M059J (cell line): ENCODE results near the gene CEACAM7. TPM values are rescaled to one million over a fixed set of nuclear protein-coding genes. Genes with fewer than 3 reads are reported as not detected.

Experiments used
- DNase-seq: peaks from one replicate; pipeline ENCODE4 v3.0.0-alpha.2; 2012; ENCODE audit warnings: low read depth
- total RNA-seq: library from RNA; depleted of rRNA; stranded (reverse); fragments of >200 nt; shearing (Covaris generic); gene quantifications from 2 replicates; pipeline ENCODE4 v1.2.3, GENCODE V29; 2014

Gene CEACAM7
- total RNA-seq, 1 experiment from 2014 or later, result not detected

DNA sequence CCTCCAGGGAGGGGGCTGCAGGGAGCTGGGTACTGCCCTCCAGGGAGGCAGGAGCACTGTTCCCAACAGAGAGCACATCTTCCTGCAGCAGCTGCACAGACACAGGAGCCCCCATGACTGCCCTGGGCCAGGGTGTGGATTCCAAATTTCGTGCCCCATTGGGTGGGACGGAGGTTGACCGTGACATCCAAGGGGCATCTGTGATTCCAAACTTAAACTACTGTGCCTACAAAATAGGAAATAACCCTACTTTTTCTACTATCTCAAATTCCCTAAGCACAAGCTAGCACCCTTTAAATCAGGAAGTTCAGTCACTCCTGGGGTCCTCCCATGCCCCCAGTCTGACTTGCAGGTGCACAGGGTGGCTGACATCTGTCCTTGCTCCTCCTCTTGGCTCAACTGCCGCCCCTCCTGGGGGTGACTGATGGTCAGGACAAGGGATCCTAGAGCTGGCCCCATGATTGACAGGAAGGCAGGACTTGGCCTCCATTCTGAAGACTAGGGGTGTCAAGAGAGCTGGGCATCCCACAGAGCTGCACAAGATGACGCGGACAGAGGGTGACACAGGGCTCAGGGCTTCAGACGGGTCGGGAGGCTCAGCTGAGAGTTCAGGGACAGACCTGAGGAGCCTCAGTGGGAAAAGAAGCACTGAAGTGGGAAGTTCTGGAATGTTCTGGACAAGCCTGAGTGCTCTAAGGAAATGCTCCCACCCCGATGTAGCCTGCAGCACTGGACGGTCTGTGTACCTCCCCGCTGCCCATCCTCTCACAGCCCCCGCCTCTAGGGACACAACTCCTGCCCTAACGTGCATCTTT, 12.5 kb upstream of the CEACAM7 start:
- DNase-seq, result no peak

DNA sequence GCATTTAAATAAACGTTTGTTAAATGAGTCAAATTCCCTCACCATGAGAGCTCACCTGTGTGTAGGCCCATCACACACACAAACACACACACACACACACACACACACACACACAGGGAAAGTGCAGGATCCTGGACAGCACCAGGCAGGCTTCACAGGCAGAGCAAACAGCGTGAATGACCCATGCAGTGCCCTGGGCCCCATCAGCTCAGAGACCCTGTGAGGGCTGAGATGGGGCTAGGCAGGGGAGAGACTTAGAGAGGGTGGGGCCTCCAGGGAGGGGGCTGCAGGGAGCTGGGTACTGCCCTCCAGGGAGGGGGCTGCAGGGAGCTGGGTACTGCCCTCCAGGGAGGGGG, 11.9 kb upstream of the CEACAM7 start:
- DNase-seq, result no peak

DNA sequence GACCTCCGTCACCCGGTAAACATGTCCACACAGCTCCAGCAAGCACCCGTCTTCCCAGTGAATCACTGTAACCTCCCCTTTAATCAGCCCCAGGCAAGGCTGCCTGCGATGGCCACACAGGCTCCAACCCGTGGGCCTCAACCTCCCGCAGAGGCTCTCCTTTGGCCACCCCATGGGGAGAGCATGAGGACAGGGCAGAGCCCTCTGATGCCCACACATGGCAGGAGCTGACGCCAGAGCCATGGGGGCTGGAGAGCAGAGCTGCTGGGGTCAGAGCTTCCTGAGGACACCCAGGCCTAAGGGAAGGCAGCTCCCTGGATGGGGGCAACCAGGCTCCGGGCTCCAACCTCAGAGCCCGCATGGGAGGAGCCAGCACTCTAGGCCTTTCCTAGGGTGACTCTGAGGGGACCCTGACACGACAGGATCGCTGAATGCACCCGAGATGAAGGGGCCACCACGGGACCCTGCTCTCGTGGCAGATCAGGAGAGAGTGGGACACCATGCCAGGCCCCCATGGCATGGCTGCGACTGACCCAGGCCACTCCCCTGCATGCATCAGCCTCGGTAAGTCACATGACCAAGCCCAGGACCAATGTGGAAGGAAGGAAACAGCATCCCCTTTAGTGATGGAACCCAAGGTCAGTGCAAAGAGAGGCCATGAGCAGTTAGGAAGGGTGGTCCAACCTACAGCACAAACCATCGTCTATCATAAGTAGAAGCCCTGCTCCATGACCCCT, 11.3 kb upstream of the CEACAM7 start:
- peak; percentile 6 for DNase-seq

DNA sequence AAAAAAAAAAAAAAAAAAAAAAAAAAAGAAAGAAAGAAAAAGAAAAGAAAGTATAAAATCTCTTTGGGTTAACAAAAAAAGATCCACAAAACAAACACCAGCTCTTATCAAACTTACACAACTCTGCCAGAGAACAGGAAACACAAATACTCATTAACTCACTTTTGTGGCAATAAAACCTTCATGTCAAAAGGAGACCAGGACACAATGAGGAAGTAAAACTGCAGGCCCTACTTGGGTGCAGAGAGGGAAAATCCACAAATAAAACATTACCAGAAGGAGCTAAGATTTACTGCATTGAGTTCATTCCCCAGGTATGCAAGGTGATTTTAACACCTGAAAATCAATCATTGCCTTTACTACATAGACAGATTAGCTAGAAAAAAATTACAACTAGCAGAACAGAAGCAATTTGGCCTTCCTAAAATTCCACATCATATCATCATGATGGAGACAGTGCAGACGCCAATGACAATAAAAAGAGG, 10.7 kb upstream of the CEACAM7 start:
- no peak for DNase-seq

DNA sequence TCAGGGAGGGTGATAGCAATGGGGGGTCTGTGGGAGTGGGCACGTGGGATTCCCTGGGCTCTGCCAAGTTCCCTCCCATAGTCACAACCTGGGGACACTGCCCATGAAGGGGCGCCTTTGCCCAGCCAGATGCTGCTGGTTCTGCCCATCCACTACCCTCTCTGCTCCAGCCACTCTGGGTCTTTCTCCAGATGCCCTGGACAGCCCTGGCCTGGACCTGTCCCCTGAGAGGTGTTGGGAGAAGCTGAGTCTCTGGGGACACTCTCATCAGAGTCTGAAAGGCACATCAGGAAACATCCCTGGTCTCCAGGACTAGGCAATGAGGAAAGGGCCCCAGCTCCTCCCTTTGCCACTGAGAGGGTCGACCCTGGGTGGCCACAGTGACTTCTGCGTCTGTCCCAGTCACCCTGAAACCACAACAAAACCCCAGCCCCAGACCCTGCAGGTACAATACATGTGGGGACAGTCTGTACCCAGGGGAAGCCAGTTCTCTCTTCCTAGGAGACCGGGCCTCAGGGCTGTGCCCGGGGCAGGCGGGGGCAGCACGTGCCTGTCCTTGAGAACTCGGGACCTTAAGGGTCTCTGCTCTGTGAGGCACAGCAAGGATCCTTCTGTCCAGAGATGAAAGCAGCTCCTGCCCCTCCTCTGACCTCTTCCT, 9.3 kb upstream of the CEACAM7 start:
- DNase-seq, result no peak

DNA sequence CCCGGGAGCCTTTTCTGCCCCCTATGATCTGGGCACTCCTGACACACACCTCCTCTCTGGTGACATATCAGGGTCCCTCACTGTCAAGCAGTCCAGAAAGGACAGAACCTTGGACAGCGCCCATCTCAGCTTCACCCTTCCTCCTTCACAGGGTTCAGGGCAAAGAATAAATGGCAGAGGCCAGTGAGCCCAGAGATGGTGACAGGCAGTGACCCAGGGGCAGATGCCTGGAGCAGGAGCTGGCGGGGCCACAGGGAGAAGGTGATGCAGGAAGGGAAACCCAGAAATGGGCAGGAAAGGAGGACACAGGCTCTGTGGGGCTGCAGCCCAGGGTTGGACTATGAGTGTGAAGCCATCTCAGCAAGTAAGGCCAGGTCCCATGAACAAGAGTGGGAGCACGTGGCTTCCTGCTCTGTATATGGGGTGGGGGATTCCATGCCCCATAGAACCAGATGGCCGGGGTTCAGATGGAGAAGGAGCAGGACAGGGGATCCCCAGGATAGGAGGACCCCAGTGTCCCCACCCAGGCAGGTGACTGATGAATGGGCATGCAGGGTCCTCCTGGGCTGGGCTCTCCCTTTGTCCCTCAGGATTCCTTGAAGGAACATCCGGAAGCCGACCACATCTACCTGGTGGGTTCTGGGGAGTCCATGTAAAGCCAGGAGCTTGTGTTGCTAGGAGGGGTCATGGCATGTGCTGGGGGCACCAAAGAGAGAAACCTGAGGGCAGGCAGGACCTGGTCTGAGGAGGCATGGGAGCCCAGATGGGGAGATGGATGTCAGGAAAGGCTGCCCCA, 8.5 kb upstream of the CEACAM7 start:
- peak; percentile 5 for DNase-seq

DNA sequence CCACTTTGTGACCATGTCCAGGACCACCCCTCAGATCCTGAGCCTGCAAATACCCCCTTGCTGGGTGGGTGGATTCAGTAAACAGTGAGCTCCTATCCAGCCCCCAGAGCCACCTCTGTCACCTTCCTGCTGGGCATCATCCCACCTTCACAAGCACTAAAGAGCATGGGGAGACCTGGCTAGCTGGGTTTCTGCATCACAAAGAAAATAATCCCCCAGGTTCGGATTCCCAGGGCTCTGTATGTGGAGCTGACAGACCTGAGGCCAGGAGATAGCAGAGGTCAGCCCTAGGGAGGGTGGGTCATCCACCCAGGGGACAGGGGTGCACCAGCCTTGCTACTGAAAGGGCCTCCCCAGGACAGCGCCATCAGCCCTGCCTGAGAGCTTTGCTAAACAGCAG, 7.7 kb upstream of the CEACAM7 start:
- DNase-seq, result no peak

DNA sequence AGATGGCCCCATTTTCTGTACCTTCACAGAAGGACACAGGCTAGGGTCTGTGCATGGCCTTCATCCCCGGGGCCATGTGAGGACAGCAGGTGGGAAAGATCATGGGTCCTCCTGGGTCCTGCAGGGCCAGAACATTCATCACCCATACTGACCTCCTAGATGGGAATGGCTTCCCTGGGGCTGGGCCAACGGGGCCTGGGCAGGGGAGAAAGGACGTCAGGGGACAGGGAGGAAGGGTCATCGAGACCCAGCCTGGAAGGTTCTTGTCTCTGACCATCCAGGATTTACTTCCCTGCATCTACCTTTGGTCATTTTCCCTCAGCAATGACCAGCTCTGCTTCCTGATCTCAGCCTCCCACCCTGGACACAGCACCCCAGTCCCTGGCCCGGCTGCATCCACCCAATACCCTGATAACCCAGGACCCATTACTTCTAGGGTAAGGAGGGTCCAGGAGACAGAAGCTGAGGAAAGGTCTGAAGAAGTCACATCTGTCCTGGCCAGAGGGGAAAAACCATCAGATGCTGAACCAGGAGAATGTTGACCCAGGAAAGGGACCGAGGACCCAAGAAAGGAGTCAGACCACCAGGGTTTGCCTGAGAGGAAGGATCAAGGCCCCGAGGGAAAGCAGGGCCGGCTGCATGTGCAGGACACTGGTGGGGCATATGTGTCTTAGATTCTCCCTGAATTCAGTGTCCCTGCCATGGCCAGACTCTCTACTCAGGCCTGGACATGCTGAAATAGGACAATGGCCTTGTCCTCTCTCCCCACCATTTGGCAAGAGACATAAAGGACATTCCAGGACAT, 7.0 kb upstream of the CEACAM7 start:
- no peak for DNase-seq

DNA sequence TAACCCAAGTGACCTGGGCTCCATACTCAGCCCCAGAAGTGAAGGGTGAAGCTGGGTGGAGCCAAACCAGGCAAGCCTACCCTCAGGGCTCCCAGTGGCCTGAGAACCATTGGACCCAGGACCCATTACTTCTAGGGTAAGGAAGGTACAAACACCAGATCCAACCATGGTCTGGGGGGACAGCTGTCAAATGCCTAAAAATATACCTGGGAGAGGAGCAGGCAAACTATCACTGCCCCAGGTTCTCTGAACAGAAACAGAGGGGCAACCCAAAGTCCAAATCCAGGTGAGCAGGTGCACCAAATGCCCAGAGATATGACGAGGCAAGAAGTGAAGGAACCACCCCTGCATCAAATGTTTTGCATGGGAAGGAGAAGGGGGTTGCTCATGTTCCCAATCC, 6.1 kb upstream of the CEACAM7 start:
- DNase-seq, result no peak

DNA sequence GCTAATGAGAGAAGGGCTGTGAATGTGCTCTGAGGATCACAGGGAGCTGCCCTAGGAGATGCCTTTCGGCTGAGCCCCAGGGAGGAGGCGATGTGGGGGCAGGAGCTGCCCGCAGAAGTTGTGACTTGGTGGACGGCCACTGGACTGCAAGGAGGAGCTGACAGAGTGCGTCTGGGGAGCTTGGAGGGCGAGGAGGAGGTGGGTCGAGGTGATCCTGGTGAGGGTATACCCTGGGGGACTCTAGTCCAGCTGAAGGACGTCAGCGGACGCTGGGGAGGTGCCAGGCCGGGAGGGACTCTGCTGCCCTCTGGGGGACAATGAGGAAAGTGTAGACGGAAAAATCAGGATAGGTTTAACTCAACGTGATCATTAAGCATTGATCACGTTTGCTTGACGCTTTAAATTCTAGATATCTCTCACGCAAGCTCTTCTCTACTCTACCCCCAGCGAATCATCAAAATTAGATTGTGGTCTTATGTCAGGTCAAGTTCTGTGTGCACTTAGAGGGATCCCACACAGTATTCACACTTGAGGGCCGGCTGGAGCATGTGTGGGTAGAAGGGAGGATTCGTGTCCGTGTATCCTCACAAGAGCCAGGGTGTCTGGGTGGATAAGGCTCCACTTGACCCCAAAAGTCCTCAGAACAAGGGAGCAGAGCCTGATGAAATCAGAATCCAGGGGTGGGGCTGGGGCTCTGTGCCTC, 3.3 kb upstream of the CEACAM7 start:
- peak; percentile 1 for DNase-seq

DNA sequence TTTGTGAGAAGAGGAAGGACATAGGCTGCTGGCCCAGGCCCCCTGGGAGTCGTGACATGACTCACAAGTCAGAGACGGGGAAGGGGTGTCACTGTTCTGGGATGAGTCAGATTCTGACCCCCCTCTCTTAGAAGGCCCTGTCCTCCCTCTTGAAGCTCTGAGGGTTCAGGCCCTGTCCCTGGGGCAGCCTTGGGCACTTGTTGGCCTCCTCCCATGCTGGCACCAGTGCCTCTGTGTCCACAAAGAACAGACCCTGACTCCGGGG, 2.7 kb upstream of the CEACAM7 start:
- no peak for DNase-seq

DNA sequence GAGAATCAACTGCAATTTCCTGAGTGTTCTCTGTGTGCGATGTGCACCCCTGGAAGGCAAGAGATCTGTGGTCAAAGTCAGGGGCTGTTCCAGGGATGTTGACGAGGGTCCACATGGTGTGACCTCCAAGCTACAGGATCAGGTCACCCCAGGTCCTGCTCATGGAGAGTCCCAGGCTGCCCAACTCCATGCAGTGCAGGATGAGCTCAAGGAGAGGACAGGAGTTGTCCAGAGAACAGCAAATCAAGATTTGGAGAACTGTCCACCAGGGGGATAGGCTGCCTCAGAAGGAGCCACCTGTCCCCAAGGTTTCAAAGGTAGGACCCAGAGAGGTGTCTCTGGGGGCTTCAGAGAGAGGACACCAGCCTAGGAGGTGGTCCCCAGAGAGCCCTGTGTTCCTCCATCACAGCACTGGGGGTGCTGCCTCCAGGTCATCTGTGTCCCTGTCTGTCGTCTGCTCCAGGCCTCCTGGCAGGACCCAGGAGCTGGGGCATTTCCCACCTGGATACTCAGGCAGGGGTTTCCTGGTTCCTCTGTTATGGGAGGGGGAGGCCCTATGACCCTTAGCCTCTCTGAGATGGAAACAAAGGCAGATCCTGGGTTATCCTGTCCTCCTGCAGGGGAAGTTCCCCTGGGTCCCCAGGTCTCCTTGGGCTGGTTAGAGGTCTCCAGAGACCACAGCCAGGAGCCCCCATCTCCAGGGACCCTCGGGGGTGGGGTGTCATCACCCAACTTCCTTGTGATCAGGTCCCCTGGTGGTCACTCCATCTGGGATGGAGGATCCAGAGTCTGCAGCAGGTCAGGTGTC, 2.1 kb upstream of the CEACAM7 start:
- no peak for DNase-seq

DNA sequence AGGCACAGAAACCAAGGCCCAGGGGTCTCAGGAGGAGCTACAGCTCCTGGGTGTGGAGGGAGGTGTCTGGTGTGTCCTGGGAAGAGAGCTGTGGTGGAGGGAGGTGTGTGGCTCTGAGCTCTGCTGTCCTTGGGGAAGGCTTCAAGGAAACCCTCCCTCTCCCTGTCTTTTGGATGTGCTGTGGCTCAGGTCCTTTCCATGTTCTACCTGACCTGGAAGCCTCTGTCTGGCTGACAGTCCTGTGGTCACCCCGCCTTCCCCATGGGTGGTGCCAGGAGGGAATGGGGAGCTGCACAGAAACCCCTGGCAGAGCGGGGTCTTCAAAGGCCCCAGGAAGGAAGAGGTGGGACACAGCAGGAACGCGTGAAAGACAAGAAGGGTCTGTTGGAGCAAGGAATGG, 617 bp upstream of the CEACAM7 start:
- no peak for DNase-seq

DNA sequence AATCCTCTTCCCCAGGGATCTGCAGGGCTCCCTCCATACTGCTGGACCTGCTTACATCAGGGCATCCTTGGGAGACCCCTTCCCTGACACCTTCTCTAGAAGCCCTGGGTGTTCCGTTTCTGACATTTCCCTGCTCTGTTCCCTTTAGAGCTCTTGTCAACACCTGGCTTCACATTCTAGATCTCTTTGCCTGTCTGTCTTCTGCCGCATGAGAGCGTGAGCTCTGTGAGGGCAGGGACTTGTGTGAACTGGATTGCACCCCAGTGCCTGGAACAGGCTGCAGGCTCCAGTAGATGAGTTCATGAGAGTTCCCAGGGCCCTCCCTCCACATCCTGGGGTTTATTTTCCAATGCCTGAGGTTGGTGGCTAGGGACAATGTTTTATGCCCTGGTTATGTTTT, 651 bp downstream of the CEACAM7 start:
- DNase-seq, result no peak

DNA sequence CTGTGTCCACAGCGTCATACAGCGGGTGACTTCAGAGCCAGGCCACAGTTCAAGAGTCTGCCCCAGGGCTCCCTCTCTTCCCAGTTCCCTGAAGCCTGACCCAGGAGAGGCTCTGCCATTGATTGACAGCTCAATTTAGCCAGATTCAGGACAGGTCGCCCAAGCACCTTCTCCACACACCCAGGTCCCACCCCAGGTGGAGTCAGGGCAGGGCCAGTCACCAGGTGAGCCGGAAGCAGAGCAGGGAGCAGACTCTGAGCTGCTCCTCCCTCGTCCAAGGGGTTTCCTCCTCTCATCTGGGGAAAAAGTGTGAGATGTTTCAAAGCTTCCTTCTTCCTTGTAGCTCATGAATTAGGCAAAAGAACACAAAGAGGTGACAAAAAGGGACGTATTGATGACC, 5.6 kb downstream of the CEACAM7 start:
- no peak for DNase-seq

DNA sequence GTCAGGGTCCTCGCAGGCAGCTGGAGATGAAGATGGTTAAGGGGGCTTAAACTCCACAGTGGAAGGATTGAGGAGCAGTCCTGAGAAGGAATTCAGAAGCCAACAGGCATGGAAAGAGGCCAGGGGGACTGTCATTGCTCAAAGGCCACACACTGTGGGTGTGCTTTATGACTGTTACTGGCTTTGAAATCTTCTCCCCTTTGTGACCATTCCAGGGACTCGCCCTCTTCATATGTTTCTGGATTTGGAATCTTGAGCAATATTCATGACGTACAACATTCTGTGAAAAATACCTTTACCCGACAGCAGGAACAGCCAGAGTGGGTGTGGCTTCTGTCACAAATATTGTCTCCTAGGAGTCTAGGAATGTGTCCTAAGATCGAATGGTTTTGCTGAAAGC, 16.6 kb downstream of the CEACAM7 start:
- no peak for DNase-seq

DNA sequence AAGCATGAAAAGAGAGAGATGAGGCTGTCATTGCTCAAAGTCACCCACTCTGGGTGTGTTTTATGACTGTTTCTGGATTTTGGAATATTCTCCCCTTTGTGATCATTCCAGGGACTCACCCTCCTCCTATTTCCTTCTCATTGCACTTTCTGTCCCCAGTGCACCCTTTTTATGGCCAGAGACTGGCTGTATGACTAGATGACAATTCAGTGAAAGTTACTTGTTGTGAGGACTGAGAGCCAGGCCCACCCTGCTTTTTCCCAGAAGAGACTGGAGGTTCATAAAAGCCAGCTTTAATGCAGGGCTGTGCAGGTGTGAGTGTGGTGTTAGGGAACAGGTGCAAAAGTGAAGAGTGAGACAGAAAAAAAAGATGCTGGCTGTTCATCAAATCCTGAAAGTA, 17.3 kb downstream of the CEACAM7 start:
- no peak for DNase-seq

DNA sequence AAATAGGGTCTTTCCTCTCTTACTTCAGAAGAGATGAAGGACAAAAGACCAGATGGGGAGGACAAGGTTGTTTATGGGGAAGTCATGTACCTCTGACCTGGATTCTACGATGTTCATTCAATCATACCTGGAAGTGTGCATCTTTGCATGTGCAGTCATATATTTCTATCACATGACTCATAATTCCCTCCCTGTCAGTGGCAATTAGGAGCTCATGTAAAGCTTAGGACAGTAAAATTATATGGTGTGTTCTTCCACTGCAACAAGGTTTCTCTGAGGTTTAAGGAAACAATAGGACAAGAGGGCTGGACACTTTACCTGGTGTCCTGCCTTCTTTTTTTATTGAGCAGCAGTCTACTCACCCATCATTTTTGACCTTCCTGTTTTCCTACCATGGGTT, 19.8 kb downstream of the CEACAM7 start:
- no peak for DNase-seq

DNA sequence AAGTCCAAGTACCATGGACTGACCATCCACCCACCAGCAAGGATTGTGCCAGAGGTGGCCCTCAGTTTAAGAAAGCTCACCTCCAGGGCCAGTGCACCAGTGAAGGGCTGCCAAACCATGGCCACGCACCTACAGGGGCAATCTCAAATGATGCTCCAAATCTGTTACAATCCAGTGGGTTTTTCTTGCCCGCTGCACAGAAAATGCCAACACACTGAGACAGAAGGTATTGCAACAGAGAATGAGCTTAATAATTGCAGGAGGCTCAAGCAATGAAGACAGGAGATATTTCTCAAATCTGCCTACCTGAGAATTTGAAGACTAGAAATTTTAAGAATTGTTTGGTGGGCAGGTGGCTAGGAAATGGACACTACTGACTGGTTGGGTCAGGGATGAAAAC, 22.0 kb downstream of the CEACAM7 start:
- DNase-seq, result no peak

DNA sequence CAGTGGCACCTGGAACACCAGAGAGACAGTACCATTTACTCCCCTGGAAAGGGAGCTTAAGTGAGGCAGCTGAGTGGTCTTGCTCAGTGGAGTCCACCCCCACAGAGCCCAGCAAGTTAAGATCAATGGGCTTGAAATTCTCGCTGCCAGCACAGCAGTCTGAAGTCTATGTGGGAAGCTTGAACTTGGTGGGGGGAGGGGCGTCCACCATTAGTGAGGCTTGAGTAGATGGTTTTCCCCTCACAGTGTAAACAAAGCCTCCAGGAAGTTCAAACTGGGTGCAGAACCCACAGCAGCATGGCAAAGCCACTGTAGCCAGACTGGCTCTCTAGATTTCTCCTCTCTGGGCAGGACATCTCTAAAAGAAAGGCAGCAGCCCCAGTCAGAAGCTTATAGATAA, 30.9 kb downstream of the CEACAM7 start:
- DNase-seq, result no peak
